ENCODE results near the gene ZNF593.

The ZNF593 gene

DNA sequence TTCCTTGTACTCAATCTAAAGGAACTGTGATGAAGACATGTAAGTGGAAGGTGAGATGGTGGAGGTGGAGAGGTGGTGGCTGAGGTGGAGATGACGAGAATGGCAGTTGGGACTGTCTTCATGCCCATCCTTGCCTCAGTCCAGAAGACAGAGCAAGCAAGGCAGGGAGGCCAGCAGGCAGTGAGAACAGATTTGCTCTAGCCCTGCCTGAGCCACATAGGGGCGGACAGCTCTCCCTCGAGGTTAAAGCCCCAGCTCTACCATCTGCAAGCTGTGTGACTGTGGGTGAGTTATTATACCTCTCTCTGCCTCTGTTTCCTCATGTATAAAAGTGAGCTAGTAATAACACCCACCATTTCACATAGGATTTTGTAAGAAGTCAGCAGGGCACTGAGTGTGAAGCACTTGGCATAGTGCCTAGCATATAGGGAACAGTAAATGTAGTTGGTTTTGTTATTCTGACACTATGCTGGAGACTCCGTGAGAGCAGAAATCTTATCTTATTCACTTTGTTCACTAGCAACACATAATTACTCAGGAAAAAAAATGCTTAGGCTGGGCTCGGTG, 15.7 kb upstream of the ZNF593 start:
- TF ChIP-seq, protein P1, sequence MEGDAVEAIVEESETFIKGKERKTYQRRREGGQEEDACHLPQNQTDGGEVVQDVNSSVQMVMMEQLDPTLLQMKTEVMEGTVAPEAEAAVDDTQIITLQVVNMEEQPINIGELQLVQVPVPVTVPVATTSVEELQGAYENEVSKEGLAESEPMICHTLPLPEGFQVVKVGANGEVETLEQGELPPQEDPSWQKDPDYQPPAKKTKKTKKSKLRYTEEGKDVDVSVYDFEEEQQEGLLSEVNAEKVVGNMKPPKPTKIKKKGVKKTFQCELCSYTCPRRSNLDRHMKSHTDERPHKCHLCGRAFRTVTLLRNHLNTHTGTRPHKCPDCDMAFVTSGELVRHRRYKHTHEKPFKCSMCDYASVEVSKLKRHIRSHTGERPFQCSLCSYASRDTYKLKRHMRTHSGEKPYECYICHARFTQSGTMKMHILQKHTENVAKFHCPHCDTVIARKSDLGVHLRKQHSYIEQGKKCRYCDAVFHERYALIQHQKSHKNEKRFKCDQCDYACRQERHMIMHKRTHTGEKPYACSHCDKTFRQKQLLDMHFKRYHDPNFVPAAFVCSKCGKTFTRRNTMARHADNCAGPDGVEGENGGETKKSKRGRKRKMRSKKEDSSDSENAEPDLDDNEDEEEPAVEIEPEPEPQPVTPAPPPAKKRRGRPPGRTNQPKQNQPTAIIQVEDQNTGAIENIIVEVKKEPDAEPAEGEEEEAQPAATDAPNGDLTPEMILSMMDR (IDR thresholded peaks at IDR 0.05; ENCODE audit: insufficient read depth, low read depth, low read length, missing control alignments), result no peak
- no peak for DNase-seq (ENCODE audit: low read depth)
- H3K4me3 ChIP-seq (ENCODE audit: low read length), result no peak overlapping the region

DNA sequence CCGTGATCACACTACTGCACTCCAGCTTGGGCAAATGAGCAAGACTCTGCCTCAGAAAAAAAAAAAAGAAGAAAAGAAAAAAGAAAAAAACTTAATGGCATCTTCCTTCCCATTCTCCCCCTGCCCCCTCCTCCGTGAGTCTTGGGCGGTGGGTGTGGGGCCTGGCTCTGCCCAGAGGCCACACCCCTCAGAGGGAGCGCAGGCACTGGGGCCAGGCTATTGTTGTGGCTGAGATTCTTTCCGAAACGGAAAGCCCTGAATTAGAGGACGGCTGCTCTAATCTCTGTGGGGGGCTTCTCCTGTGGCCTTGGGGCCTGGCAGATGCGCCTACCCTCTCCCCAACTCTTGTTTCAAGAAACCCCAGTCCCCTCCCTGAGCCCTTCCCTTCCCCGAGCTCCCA, 15.0 kb upstream of the ZNF593 start:
- DNase-seq (ENCODE audit: low read depth), result no peak
- TF ChIP-seq, protein P1 (IDR thresholded peaks at IDR 0.05; ENCODE audit: insufficient read depth, low read depth, low read length, missing control alignments), result no peak
- no peak overlapping the region for H3K4me3 ChIP-seq (ENCODE audit: low read length)

DNA sequence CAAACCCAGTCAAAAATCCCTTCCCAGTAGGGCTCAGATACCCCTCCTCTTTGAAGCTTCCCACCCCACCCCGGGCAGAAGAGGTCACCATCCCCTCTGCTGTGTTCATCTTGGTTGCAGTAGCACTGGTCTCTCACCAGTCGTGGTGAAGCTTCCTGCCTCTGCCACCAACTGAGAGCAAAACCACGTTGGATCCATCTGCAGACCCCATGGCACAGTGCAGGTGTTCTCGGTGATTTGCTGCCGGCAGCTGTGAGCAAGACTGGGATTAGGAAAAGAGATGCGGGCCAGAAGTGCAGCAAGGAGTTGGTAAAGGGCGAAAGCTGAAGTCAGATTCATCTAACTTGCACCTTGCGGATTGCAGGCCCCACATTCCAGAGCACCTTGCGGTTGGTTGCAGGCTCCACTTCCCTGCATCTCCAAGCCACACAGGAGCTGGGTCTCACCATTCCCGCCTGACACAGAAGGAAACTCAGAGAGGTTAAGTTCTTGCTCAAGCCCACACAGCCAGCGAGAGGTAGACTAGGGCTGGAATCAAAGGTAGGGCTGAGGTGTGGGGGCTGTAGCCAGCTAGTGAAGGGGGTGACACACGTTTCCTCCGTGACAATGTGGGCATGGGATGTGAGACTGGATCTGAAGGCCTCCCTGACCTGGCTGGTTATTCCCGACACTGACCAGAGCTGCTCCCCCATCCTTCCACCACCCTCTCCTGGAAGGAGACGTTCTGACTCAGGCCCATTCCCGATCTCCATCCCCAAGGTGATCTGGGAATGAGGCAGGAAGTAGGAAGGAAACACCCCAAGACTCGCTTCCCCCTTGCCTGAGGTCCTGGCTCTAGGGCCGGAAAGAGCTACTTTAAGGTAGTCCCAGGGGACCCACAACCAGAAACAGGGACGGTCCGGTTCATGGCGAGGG, 14.1 kb upstream of the ZNF593 start:
- H3K4me3 ChIP-seq (ENCODE audit: low read length), result no peak overlapping the region
- no peak for DNase-seq (ENCODE audit: low read depth)
- TF ChIP-seq, protein P1 (IDR thresholded peaks at IDR 0.05; ENCODE audit: insufficient read depth, low read depth, low read length, missing control alignments), result no peak

DNA sequence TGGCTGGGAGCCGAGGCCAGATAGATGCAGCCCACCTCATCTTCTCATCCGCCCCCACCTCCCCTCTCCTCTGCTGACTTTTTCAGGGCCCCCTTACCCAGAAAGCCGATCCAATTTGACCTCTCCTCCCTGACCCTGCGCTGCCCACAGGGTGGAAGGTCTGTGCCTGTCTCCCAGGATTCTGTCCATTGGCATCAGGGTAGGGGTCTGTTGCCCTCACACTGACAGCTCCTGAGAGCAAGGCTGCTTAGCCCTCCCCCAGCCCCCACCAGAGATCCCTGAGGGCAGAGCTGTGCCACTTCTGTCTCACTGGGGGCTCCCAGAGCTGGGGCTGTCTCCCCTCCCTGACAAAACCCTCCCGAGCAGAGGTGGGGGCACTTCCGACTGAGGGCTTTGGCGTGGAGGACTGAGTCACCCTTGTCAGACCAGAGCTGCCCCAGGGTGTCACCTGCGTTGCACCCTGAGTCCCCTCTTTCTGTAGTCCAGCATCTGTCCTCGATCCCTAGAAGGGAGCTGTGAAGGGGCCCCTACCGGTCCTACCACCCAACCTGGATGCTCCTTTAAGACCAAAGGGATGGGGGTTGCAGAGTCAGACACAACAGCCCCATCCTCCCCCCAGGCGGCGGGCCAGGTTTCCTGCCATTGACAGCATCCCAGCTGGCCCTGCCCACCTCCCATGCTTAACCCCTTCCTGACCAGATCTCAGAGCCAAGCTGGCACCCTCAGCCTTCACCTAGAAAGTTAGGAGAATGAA, 13.2 kb upstream of the ZNF593 start:
- TF ChIP-seq, protein P1 (IDR thresholded peaks at IDR 0.05; ENCODE audit: insufficient read depth, low read depth, low read length, missing control alignments), result no peak
- no peak for DNase-seq (ENCODE audit: low read depth)
- no peak overlapping the region for H3K4me3 ChIP-seq (ENCODE audit: low read length)

DNA sequence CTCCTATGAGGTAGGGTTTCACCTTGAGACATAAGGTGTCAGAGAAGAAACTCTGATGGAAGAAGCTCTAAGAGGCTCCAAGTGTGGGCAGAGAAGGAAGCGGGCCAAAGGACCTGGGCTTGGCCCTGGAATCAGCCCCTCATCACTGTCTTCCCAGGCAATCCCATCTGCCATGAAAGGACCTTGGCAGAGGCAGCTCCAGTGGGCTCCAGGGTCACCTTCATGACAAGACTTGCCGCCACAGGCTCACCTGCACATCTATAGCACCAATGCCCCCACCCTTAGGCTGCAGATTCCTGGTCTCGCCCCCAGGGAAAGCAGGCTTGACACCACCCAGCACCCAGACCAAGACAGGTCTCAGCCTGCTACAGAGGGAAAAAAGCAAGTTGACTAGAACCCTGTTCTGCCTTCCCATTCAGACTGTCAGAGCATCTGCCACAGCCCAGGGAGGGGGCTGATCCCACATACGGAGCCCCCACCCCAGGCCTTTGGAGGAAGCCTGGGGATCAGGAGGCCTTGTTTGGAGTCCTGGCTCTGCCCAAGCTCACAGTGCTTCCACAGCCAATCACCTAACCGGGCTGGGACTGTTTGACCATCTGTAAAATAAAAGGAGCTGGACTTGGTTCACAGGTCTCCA, 11.3 kb upstream of the ZNF593 start:
- no peak for DNase-seq (ENCODE audit: low read depth)
- no peak overlapping the region for H3K4me3 ChIP-seq (ENCODE audit: low read length)
- TF ChIP-seq, protein P1 (IDR thresholded peaks at IDR 0.05; ENCODE audit: insufficient read depth, low read depth, low read length, missing control alignments), result no peak

DNA sequence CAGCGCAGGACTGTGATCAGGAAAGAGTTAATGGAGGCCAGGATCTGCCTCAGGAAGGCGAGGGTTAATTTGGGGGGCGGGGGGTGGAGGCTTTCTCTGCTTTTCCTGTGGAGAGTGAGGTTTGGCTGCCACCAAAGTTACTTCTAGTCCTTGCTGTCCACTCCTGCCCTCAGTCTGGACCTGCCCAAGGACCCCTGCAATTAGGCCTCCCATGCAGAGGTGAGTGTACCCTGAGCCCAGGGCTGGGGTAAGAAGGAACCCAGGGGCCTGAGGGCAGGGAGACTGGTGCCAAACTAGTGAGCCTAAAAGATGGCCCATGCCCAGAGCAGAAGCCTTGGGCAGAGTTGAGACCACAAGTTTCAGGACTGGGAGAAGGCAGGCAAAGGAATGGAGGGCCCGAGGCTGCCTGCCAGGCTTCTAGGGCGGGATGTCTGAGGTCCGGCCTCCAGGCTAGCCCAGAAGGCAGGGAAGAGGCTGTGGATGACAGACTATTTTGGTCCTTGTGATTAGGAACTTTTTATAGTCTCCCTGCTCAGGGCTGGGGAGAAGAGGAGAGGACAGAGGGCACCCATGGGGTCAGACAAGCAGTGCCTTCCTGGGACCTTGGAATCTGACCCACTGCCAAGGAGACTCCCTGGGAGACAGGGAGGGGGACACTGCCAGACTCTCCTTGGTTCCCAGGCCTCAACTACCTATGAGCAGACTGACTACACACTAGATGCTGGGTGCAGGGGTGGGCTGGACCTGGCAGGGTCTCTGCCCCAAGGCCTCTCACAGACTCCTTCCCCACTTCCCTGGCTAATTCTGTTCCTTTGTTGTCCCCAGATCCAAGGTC, 10.6 kb upstream of the ZNF593 start, which contains the start of gene FAM110D:
FAM110D (plus strand) TSS at position 172 of the 835 bp plus-strand sequence. CDS start 2,213 bp downstream, outside the sequence.
- DNase-seq (ENCODE audit: low read depth), result no peak
- no peak within 1 kb of the TSS for H3K4me3 ChIP-seq (ENCODE audit: low read length)
- TF ChIP-seq, protein P1 (IDR thresholded peaks at IDR 0.05; ENCODE audit: insufficient read depth, low read depth, low read length, missing control alignments), result no peak

Measured in epithelial cell of esophagus (primary cell).